ENCODE data around the gene EXT2.

GRCh38 chr11:44266056-44266780, 170.7 kb downstream of the EXT2 start:
- TF ChIP-seq CTCF (IDR thresholded peaks at IDR 0.05; ENCODE audit: low read depth, low read length) (no peak), POLR2A (IDR thresholded peaks at IDR 0.05; ENCODE audit: extremely low read depth, insufficient read length) (no peak), MAX (IDR thresholded peaks at IDR 0.05; ENCODE audit: low read depth, low read length) (no peak), MYC (IDR thresholded peaks at IDR 0.05; ENCODE audit: low read depth, low read length) (no peak)

All from NB4 (cell line).